Right renal cortex interstitium (tissue), 3 donors: ENCODE results near the gene RPAIN. TPM values are rescaled to one million over a fixed set of nuclear protein-coding genes. Genes with fewer than 3 reads are reported as not detected.

Experiments used
- DNase-seq, 3 donors: peaks; one replicate each; pipeline ENCODE4 v3.0.0-alpha.2; 2013; ENCODE audit warnings: low read depth in 3 of 3, low spot score in 2 of 3
- polyA plus RNA-seq, 3 donors: library from polyadenylated mRNA; unstranded; fragments of 120-200 nt; gene quantifications; one replicate each; pipeline ENCODE4 v1.2.1, GENCODE V29; 2013; ENCODE audit not compliant: insufficient read length in 3 of 3

Gene RPAIN
- 10 to 100 TPM; 56.9 to 64.7 (median 58.1) TPM for polyA plus RNA-seq

GRCh38 chr17:5419959-5420653 lies at the start of gene RPAIN:
Gene RPAIN, plus strand, starts transcription at chr17:5420182. Its CDS starts 29 bp downstream, at chr17:5420211.
- DNase-seq = peak in 1 of 3 donors; percentile 89

GRCh38 chr17:5370411-5370810 lies 49.6 kb upstream of the RPAIN start:
- DNase-seq = no peak

- no peak for DNase-seq
These were observed 46.9 kb upstream of the RPAIN start for GRCh38 chr17:5373112-5373511.

GRCh38 chr17:5378566-5379207 lies 41.3 kb upstream of the RPAIN start:
- no peak for DNase-seq

- DNase-seq = no peak
These were observed 40.5 kb upstream of the RPAIN start for GRCh38 chr17:5379351-5380107.

- no peak for DNase-seq
These were observed 39.4 kb upstream of the RPAIN start for GRCh38 chr17:5380491-5381135.

- no peak for DNase-seq
These were observed 38.4 kb upstream of the RPAIN start for GRCh38 chr17:5381542-5381941.

GRCh38 chr17:5391678-5392077 lies 28.3 kb upstream of the RPAIN start:
- DNase-seq = no peak

GRCh38 chr17:5396612-5397011 lies 23.4 kb upstream of the RPAIN start:
- no peak for DNase-seq

GRCh38 chr17:5399767-5400166 lies 20.2 kb upstream of the RPAIN start:
- DNase-seq = no peak

GRCh38 chr17:5405400-5405799 lies 14.6 kb upstream of the RPAIN start:
- no peak for DNase-seq

- no peak for DNase-seq
These were observed 11.8 kb upstream of the RPAIN start for GRCh38 chr17:5408186-5408585.

GRCh38 chr17:5410594-5411272 lies 9.2 kb upstream of the RPAIN start:
- DNase-seq = no peak

GRCh38 chr17:5413682-5414081 lies 6.3 kb upstream of the RPAIN start:
- DNase-seq = no peak

GRCh38 chr17:5416901-5417300 lies 3.1 kb upstream of the RPAIN start:
- DNase-seq = no peak

GRCh38 chr17:5418858-5419355 lies 1.1 kb upstream of the RPAIN start:
- DNase-seq = peak in 2 of 3 donors; percentile 46 to 55

- peak; percentile 94 to 98 (median 96) for DNase-seq
These were observed 525 bp upstream of the RPAIN start, which contains the start of gene NUP88 for GRCh38 chr17:5419356-5419958. Gene NUP88, minus strand, starts transcription at chr17:5419662. Its CDS starts 12 bp downstream, at chr17:5419650.

GRCh38 chr17:5422505-5422904 lies 2.5 kb downstream of the RPAIN start:
- no peak for DNase-seq

- DNase-seq = no peak
These were observed 4.9 kb downstream of the RPAIN start for GRCh38 chr17:5424909-5425308.

- DNase-seq = no peak
These were observed 5.8 kb downstream of the RPAIN start for GRCh38 chr17:5425826-5426225.
